Measurements from ENCODE around the gene BAIAP3. TPM values are rescaled to one million over a fixed set of nuclear protein-coding genes. Genes with fewer than 3 reads are reported as not detected.
A peak's percentile ranks its signal among the peaks of the same experiment; 100 is the strongest.

Gene BAIAP3
- total RNA-seq, 2 experiments from 2014 or later, result 0.83 to 1.6 TPM

GRCh38 chr16:1379304-1380076 is 46.0 kb downstream of the BAIAP3 start:
- ChIA-PET POLR2A (no interaction called here), CTCF (interaction anchor here (0.5 to 2.5 kb wide), 6 partner anchors 13 to 326 kb away, joined by 3 to 18 read pairs (median 4); partner anchors contain the start of gene JPT2)
- Mint-ChIP-seq H3K4me3 (peak overlapping the region; percentile 72), H3K27me3 (no peaks in the 10 kb centered on the region), H3K4me1 (peaks cover 14% of the 10 kb centered on the region), H3K9me3 (no peaks in the 10 kb centered on the region), H3K27ac (peak overlapping the region; percentile 76), H3K36me3 (ENCODE audit: low read depth) (peaks cover 2% of the 10 kb centered on the region)
- DNase-seq, result peak; percentile 66

- Mint-ChIP-seq H3K4me3 (peak overlapping the region; percentile 72), H3K27me3 (no peaks in the 10 kb centered on the region), H3K9me3 (no peaks in the 10 kb centered on the region), H3K36me3 (ENCODE audit: low read depth) (peaks cover 6% of the 10 kb centered on the region), H3K27ac (peak overlapping the region; percentile 76), H3K4me1 (peaks cover 14% of the 10 kb centered on the region)
- ChIA-PET POLR2A (no interaction called here), CTCF (interaction anchor here (0.6 to 2.5 kb wide), 3 partner anchors 13 to 298 kb away, joined by 3 to 18 read pairs (median 3); partner anchors contain the start of gene JPT2)
- no peak for DNase-seq
Measured at GRCh38 chr16:1380195-1380594, 46.8 kb downstream of the BAIAP3 start.

- H3K4me3 Mint-ChIP-seq, result no peak overlapping the region
- H3K9me3 Mint-ChIP-seq, result no peaks in the 10 kb centered on the region
- H3K27ac Mint-ChIP-seq, result no peak overlapping the region
- peaks cover 6% of the 10 kb centered on the region for H3K36me3 Mint-ChIP-seq (ENCODE audit: low read depth)
- CTCF ChIA-PET, result no interaction called here
- no peaks in the 10 kb centered on the region for H3K27me3 Mint-ChIP-seq
- POLR2A ChIA-PET, result interaction anchor here (0.6 kb wide), 1 partner anchor 30 kb away, joined by 3 read pairs; no protein-coding TSS in a partner anchor
- peaks cover 14% of the 10 kb centered on the region for H3K4me1 Mint-ChIP-seq
- no peak for DNase-seq
Measured at GRCh38 chr16:1381612-1382406, 48.4 kb downstream of the BAIAP3 start.

- no peaks in the 10 kb centered on the region for H3K27me3 Mint-ChIP-seq
- DNase-seq, result no peak
- H3K4me1 Mint-ChIP-seq, result peaks cover 8% of the 10 kb centered on the region
- H3K9me3 Mint-ChIP-seq, result no peaks in the 10 kb centered on the region
- ChIA-PET CTCF (interaction anchor here (0.7 kb wide), 1 partner anchor 940 kb away, joined by 3 read pairs; no protein-coding TSS in a partner anchor), POLR2A (no interaction called here)
- H3K4me3 Mint-ChIP-seq, result no peak overlapping the region
- H3K27ac Mint-ChIP-seq, result no peak overlapping the region
- H3K36me3 Mint-ChIP-seq (ENCODE audit: low read depth), result peaks cover 6% of the 10 kb centered on the region
Measured at GRCh38 chr16:1383556-1383955, 50.1 kb downstream of the BAIAP3 start.

- H3K4me3 Mint-ChIP-seq, result no peak overlapping the region
Measured at GRCh38 chr16:1385232-1385631, 51.8 kb downstream of the BAIAP3 start.

GRCh38 chr16:1387331-1387730 is 53.9 kb downstream of the BAIAP3 start:
- no peaks in the 10 kb centered on the region for H3K27me3 Mint-ChIP-seq
- H3K4me1 Mint-ChIP-seq, result peaks cover 2% of the 10 kb centered on the region
- no peak overlapping the region for H3K27ac Mint-ChIP-seq
- ChIA-PET POLR2A (no interaction called here), CTCF (interaction anchor here (1.7 kb wide), 1 partner anchor 28 kb away, joined by 4 read pairs; the partner anchor contains the start of gene UNKL)
- no peak overlapping the region for H3K4me3 Mint-ChIP-seq
- no peaks in the 10 kb centered on the region for H3K9me3 Mint-ChIP-seq
- H3K36me3 Mint-ChIP-seq (ENCODE audit: low read depth), result peaks cover 8% of the 10 kb centered on the region
- no peak for DNase-seq

More at GRCh38 chr16:1385232-1385631, 51.8 kb downstream of the BAIAP3 start:
- no peaks in the 10 kb centered on the region for H3K9me3 Mint-ChIP-seq
- H3K4me1 Mint-ChIP-seq, result peaks cover 1% of the 10 kb centered on the region
- POLR2A ChIA-PET, result no interaction called here
- no peaks in the 10 kb centered on the region for H3K27me3 Mint-ChIP-seq
- DNase-seq, result no peak
- peaks cover 5% of the 10 kb centered on the region for H3K36me3 Mint-ChIP-seq (ENCODE audit: low read depth)
- CTCF ChIA-PET, result no interaction called here
- no peak overlapping the region for H3K27ac Mint-ChIP-seq

GRCh38 chr16:1389762-1390161 is 56.3 kb downstream of the BAIAP3 start:
- ChIA-PET POLR2A (no interaction called here), CTCF (no interaction called here)
- peaks cover 7% of the 10 kb centered on the region for H3K36me3 Mint-ChIP-seq (ENCODE audit: low read depth)
- no peak overlapping the region for H3K4me3 Mint-ChIP-seq
- H3K27ac Mint-ChIP-seq, result no peak overlapping the region
- DNase-seq, result no peak
- H3K9me3 Mint-ChIP-seq, result no peaks in the 10 kb centered on the region
- H3K27me3 Mint-ChIP-seq, result no peaks in the 10 kb centered on the region
- H3K4me1 Mint-ChIP-seq, result peaks cover 2% of the 10 kb centered on the region

GRCh38 chr16:1390239-1390779 is 56.9 kb downstream of the BAIAP3 start:
- Mint-ChIP-seq H3K4me3 (no peak overlapping the region), H3K27ac (no peak overlapping the region), H3K27me3 (no peaks in the 10 kb centered on the region), H3K4me1 (peaks cover 2% of the 10 kb centered on the region), H3K36me3 (ENCODE audit: low read depth) (peaks cover 4% of the 10 kb centered on the region), H3K9me3 (no peaks in the 10 kb centered on the region)
- ChIA-PET CTCF (interaction anchor here (0.6 kb wide), 1 partner anchor 22 kb away, joined by 3 read pairs; no protein-coding TSS in a partner anchor), POLR2A (no interaction called here)
- no peak for DNase-seq

- Mint-ChIP-seq H3K27ac (no peak overlapping the region), H3K36me3 (ENCODE audit: low read depth) (peaks cover 4% of the 10 kb centered on the region), H3K9me3 (no peaks in the 10 kb centered on the region), H3K27me3 (no peaks in the 10 kb centered on the region), H3K4me3 (no peak overlapping the region), H3K4me1 (peaks cover 2% of the 10 kb centered on the region)
- CTCF ChIA-PET, result interaction anchor here (0.7 to 1.6 kb wide), 2 partner anchors 13 to 235 kb away, joined by 3 to 5 read pairs; no protein-coding TSS in a partner anchor
- POLR2A ChIA-PET, result no interaction called here
- no peak for DNase-seq
Measured at GRCh38 chr16:1392826-1393225, 59.4 kb downstream of the BAIAP3 start.

GRCh38 chr16:1393613-1394176 is 60.2 kb downstream of the BAIAP3 start:
- ChIA-PET CTCF (interaction anchor here (0.6 to 1.6 kb wide), 2 partner anchors 11 to 14 kb away, joined by 3 read pairs; no protein-coding TSS in a partner anchor), POLR2A (no interaction called here)
- Mint-ChIP-seq H3K36me3 (ENCODE audit: low read depth) (peaks cover 4% of the 10 kb centered on the region), H3K27ac (no peak overlapping the region), H3K4me3 (no peak overlapping the region), H3K4me1 (peaks cover 2% of the 10 kb centered on the region), H3K9me3 (no peaks in the 10 kb centered on the region), H3K27me3 (no peaks in the 10 kb centered on the region)
- no peak for DNase-seq

GRCh38 chr16:1394367-1394951 is 61.0 kb downstream of the BAIAP3 start:
- Mint-ChIP-seq H3K4me3 (no peak overlapping the region), H3K4me1 (peaks cover 2% of the 10 kb centered on the region), H3K27ac (no peak overlapping the region), H3K36me3 (ENCODE audit: low read depth) (peaks cover 4% of the 10 kb centered on the region), H3K9me3 (no peaks in the 10 kb centered on the region), H3K27me3 (no peaks in the 10 kb centered on the region)
- ChIA-PET CTCF (no interaction called here), POLR2A (no interaction called here)
- no peak for DNase-seq

- Mint-ChIP-seq H3K36me3 (ENCODE audit: low read depth) (peaks cover 2% of the 10 kb centered on the region), H3K27me3 (no peaks in the 10 kb centered on the region), H3K4me1 (no peaks in the 10 kb centered on the region), H3K4me3 (no peak overlapping the region), H3K27ac (no peak overlapping the region), H3K9me3 (no peaks in the 10 kb centered on the region)
- no peak for DNase-seq
- CTCF ChIA-PET, result interaction anchor here (1.0 kb wide), 1 partner anchor 12 kb away, joined by 4 read pairs; no protein-coding TSS in a partner anchor
- POLR2A ChIA-PET, result no interaction called here
Measured at GRCh38 chr16:1395444-1396031, 62.1 kb downstream of the BAIAP3 start.

Measured in activated CD4-positive, alpha-beta T cell treated with anti-CD3 and anti-CD28 coated beads, Interleukin-2, amount 10 ng/mL, durations not matched to agents 7 days and 5 days (primary cell).